HG02678 (cell line): ENCODE results near the gene ELP2.
"Not testable (repeated sequence)": the region's sequence is repeated elsewhere in the genome, so short reads cannot be mapped to it uniquely, and the experiment has no call there.

ENCODE experiments used
- ATAC-seq: cut with Tn5 transposase; IDR thresholded peaks from one replicate; pipeline ENCODE4 v1.9.1; 2021; ENCODE audit warnings: mild to moderate bottlenecking, moderate library complexity; ENCODE audit not compliant: unreplicated experiment

The ELP2 gene

GRCh38 chr18:36116771-36117170 lies 12.9 kb upstream of the ELP2 start:
- not testable (repeated sequence) for ATAC-seq

- no peak for ATAC-seq
Observed at GRCh38 chr18:36120297-36120696, 9.4 kb upstream of the ELP2 start.

DNA sequence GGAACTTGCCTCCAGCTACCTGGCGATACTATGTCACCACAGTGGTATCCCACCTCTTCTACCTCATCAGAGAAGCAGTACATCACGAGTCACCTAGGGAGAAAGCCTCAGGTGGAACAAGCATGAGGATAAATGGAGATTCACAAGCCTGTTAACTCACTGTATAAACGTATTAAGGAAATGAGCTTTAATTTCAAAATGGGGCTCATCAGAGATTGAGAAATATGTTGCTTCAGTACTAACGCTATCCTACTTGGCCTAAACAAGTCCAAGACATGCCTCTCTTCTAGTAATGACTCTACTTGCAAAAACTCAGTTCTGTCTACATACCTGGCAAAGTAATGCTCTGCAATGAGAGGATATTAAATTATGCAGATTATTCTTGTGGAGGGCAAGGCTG lies 4.9 kb upstream of the ELP2 start:
- ATAC-seq = no peak

DNA sequence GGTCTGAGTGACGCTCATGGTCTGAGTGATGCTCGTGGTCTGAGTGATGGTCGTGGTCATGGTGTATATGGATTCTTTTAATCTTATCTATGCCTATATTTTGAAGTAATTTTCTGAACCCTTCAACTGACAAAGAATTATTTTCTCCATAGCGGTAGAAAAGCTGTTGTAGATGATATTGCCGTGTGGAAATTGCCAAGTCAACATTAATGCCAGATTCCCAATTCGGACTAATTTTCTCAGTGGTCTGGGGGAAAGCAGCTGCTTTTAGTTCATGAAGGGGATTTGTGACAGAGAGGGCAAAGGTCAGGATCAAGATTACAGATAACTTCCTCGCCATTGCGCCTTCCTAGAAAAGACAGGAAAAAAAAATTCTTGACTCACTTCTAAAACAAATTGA lies 3.0 kb upstream of the ELP2 start:
- ATAC-seq = no peak

DNA sequence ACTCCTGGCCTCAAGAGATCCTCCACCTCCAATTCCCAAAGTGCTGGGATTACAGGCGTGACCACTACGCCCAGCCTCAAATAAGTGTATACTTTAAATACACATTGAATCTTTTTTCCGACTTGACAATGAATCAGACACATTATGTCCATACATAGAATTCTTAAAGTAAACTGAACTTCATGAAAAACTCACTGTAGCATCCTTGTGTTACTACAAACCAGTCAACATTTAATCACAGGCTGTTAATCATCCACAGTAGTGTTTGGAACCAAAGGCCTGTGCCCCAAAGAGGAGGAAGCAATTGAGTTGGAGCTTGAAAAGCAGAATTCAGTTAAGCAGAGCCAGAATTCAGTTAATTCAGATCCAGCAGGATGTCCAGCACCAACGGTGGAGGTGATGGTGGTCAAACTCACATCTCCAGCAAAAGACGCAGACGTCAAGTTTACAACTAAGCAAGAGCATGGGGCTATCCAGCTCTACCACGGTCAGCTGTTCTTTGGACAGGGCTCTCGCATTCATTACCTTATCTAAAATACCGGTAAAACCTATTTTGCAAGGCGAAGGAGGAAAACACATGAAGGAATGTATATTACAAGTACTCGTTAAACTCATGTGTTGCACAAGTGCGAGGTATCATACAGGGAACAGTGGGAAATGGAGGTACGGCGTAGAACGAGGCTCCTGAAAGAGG lies 1.7 kb upstream of the ELP2 start:
- ATAC-seq = no peak

DNA sequence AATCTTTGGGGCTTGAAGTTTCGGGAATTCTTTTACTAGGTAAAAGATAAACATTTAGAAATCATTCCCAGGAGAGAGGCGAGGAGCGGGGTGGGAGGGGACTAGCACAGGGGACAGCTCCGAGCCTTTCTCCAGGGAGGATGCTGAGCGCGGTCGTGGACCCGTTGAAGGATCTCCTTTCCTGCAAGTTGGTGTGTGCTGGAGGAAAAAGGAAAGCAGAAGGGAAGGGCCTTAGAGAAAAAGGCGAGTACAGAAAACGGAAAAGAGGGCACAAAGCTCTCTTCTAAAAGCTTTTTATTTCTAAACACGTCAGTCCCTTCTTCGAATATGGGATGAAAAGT lies 1.2 kb upstream of the ELP2 start:
- ATAC-seq = no peak

DNA sequence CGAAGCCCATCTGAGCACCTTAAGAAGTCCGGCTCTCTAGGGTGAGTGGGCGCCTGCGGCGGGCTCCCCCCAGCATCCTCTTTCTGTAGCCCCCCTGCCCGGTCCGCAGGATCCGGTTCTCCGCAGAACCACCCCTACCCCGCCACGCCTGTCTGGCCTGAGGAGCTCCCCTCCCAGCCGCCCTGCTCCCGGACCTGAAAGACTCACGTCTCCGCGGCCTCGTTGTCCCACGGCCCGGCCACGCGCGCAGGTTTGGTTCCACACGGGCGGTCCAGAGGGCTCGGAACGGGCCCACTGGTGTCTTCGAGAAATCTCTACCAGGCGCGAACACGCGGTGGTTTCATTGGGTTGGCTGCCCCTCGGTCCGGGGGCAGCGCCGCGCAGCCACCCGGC lies 796 bp upstream of the ELP2 start:
- ATAC-seq = peak; percentile 10

GRCh38 chr18:36130039-36130831 lies 536 bp downstream of the ELP2 start:
- peak; percentile 20 for ATAC-seq

DNA sequence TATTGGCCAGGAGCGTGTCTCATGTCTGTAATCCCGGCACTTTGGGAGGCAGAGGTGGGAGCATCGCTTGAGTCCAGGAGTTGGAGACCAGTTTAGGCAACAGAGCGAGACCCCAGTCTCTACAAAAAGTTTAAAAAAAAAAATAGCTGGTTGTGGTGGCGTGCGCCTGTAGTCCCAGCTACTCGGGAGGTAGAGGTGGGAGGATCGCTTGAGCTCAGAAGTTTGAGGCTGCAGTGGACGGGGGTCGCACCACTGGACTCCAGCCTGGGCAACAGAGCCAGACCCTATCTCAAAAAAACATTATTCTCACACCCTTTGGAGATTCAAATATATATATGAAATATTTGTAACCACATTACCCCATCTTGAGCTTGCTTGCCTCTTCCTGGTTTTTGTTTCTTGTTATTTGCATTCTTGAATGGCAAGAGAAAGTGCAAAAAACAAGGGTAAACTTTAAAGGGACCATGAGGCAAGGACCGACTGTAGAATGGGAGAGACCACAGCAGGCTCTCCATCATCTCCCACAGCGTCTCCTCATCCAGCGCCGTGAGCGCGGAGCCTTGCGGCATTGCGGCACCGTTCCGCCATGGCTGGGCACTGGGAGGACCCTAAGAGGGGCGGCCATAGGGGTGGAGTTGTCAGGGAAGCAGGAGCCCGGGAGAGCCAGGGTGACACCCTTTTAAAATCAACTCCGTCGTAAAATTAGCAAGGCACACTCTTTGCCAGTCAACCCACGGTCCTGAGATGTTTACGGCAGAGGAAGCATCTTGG lies 1.4 kb downstream of the ELP2 start:
- no peak for ATAC-seq

DNA sequence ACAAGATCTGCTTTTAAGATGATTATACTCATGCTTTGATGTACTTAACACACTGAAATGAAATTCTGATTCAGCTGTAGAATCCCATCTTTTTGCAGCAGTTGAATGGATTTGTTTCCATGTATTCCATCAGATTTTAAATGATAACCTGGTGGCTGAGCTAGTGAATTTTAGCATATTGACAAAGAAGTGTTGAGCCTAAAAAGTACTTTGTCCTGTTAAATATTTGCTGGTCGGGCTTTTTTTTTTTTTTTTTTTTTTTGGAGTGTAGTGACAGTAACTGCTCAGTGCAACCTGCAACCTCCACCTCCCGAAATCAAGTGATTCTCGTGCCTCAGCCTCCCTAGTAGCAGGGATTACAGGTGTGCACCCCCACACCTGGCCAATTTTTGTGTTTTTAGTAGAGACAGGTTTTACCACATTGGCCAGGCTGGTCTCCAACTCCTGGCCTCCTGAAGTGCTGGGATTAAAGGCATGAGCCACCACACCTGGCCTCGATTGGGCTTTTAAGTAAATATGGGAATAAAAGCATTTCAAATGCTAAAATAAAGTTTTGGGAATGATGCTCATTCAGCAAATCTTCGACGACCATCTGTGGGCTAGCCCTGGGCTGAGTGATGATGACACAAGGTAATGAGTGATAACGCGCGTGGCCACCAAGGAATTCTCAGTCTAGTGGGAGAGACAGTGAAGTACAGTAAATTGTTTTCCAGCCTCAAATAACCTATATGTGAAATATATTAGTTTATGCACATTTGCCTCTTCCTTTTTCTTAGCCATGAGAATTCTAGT lies 2.2 kb downstream of the ELP2 start:
- ATAC-seq = no peak

GRCh38 chr18:36132756-36133155 lies 3.1 kb downstream of the ELP2 start:
- no peak for ATAC-seq

DNA sequence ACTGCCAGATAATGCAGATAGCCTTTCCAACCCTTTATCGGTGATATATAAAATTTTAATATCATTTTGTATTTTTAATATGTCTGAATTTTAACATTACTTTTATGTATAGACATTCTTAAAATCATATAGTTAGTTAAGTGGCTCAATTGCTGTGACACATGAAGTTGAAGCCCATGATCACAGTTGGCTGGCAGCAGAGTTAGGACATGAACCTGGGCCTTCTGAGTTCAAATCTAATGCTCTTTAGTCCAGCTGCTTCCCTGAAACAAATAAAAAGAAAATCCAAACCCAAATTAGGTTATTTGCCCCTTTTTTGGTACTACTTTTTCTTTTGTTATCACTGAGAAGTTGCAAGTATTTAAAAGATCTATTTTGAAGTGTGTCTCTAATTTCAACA lies 5.6 kb downstream of the ELP2 start:
- no peak for ATAC-seq

- ATAC-seq = no peak
Observed at GRCh38 chr18:36139245-36139644, 9.5 kb downstream of the ELP2 start.

GRCh38 chr18:36141576-36141975 lies 11.9 kb downstream of the ELP2 start:
- ATAC-seq = no peak

GRCh38 chr18:36142751-36143150 lies 13.1 kb downstream of the ELP2 start:
- ATAC-seq = no peak

GRCh38 chr18:36143391-36143790 lies 13.7 kb downstream of the ELP2 start:
- ATAC-seq = no peak

- peak; percentile 96 for ATAC-seq
Observed at GRCh38 chr18:36149514-36150289, 20.0 kb downstream of the ELP2 start.

- no peak for ATAC-seq
Observed at GRCh38 chr18:36152781-36153180, 23.1 kb downstream of the ELP2 start.

DNA sequence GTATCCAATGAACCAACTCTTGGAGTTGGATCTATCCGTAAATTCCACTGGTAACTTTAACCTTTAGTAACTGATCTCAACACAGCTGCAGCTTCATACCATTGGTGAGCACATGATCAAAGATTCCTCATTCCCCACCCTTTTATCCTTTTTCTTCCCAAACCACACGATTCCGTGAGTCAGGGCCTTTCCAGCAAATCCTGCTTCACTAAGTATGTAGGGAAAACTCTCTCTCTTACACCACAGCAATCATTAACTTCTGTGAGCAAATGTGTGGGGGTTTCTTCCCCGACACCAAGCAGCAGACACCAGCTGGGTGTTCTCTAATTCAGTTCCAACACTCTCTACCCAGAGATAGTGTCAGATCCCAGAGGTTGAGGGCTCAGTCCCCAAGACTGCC lies 23.5 kb downstream of the ELP2 start:
- no peak for ATAC-seq

DNA sequence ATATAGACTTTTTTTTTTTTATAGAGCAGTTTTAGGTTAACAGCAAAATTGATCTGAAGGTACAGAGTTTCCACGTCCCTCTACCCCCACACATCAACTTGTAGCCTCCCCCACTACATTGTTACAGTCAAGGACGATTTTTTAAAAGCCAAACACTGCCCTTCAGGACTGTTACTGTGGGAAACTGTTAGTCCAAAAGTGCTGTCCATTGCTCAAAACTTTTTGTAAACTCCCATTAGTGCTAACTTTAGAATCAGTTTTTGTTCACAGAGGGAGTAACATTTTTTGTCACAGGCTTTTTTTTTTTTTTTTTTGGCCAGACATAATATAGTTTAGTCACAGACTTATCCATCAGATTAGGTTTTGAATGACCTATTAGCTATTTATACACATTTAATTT lies 24.1 kb downstream of the ELP2 start:
- no peak for ATAC-seq
